Right forelimb (tissue), 1 donor: ENCODE data around the gene ST3GAL3.
A peak's percentile ranks its signal among the peaks of the same experiment; 100 is the strongest.

Experiments used
- DNase-seq: peaks from one replicate; pipeline ENCODE4 v3.0.0-alpha.2; 2018

The ST3GAL3 gene

DNA sequence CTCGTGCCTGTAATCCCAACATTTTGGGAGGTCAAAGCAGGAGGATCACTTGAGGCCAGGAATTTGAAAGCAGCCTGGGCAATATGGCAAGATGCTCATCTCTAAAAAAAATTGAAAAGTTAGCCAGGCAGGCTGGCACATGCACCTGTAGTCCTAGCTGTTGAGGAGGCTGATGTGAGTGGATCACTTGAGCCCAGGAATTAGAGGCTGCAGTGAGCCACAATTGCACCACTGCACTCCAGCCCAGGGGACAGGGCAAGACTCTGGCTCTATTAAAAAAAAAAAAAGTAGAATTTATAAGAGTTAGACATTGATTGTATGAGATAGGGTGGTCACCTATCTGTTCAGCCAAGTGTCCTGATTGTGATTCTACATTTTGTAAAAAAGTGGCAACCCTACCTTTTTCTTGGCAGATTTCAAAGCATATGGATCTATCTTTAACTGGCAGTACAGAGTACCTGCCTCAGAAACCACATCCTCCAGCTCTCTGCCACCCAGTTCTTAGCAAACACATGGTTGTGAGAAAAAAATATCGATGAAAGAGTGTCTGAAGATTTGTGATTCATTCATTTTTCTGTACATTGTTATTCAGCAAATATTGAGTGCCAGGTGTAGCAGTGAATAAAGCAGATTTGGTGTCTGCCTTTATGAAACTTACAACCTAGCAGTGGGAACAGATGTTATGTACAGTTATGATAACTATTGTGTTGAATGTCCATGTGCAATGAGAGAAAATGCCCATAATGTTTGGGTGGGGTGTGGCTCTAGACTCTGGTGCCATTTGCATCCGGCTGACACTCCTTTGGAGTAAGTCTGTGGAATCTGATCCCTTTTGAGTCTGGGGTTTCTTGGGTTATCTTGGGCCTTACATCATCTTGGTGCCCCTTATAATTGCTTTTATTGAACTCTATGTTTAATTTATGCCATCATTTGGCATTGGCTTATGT, 82.5 kb downstream of the ST3GAL3 start:
- DNase-seq: no peak

DNA sequence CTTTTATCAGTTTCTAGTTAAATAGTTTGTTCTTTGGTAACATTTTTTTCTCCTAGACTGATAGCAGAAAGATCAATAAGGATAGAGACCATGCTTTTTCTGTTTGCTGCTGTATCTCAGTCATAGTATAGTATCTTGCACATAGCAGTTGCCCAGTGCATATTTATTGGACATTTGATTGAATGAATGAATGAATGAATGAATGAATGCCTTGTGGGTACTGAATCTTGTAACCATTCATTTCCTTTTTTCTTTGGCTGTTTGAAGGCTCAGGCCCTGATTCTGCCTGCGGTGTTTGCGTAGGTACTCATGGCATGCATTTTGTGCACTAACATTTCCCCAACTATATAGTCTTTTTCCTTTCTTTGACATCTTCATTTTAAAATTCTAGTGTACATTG, 83.9 kb downstream of the ST3GAL3 start:
- no peak for DNase-seq

DNA sequence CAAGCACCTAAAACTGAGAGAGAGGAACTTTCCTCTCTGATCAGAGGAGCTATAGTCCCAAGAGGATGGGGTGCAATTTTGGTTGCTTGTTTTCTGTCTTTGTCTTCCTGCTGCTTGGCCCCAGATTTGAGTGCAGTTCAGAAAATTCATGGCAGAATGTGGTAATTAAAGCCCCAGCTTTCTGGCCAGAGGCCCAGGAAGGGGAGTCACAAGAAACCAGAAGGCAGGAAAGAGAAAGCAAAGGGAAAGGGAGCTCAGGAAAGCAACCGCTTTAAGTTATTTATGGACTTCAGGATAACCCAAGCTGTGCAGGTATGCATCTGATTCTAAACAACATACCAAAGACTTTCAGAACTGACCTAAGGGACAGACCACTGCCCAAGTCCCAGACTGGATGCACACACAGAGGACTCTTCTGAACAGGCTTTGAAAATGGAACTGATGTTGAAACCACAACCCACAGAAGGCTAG, 88.8 kb downstream of the ST3GAL3 start:
- DNase-seq: peak; percentile 66

DNA sequence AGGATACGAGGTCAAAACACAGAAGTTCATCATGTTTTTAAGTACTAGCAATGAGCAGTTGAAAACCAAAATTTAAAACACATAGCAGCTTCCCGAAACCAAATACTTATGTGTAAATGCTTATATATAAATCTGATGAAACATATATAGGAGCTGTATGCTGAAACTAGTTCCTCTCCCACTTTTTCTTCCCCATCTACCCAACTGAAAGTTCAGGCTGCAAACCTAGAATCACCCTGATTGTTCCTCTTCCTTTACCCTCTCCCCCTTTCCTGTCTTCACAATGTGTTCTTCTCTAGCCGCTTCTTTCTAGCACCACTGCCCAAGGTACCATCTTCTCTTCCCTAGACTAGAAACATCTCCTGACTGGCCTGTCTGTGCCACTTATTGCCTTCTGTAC, 90.6 kb downstream of the ST3GAL3 start:
- no peak for DNase-seq

DNA sequence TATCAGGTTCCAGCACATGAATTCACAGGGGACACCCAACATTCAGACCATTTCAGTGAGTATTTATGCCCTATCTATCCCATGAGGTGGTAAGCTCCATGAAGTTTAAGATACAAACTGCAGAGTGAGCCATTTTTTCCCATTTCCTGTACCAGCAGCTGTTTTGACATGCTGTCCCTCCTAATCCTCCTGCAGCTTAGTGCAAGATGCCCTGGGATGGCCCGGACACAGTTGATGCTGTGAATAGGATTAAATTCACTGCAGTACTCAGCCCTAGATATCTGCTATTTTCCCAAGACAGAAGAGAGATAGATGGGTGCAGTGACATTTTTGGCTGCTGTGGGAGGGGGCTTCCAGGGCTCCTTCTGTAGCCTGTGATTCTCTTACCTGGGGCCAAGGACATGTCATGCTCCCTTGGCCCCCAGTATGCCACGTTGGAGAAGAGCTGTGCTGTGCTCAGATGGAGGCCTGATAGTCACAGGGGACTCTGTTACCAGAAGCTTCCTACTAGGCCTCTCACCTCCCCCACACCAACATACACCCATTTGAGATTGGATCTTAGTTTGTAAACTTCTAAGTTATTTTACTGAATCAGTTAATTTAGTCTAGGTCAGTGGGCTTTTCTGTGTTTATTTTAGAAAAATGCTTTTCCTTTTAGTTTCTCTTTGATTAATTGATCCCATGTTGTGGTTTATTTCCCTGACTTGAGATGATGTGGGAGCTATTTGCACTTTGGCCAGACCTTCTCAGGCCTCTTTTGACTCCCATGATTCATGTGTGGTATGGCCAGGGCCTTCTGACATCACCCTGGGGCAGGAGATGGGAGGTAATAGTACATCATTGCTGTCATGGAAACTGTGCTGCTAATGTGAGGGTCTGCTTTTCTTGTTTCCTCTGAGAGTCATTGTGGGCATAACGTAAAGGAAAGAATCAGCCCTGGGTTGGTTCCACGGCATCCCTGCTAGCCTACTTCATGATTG, 92.6 kb downstream of the ST3GAL3 start:
- no peak for DNase-seq

DNA sequence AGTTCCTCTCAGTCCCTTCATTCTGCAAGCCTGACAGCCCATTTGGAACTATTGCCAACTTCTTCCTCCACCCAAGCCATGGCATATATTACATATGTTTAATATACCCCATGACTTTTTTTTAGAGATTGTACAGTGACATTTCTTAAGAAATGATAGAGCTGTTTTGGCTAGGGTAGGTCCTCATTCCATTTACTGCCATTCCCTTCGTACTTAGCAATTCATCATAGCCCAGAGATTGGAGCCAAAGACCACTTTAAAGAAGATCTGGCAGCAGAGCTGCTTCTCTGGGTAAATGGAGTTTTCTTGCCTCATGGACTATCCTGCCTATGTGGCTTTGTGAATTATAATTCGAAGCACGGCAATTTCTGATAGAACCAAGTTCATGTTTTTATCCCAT, 93.4 kb downstream of the ST3GAL3 start:
- DNase-seq: no peak

DNA sequence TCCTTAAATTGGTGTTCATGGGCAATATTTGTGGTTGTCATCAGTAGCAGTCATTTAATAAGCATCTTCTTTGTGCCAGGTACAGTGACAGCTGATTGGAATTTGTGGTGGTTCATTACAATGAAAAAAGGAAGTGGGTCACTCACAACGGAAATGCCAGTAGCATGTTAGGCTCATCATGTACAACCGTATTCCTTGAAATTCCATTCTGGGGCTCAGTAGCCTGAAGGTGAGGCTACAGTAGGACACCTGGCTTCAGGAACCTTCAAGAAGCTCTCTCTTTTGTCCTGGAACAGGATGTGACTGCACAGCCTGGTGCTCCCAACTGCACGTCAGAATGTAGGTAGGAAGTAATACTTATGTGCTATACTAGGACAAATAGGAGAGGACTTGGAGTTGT, 93.9 kb downstream of the ST3GAL3 start:
- no peak for DNase-seq

DNA sequence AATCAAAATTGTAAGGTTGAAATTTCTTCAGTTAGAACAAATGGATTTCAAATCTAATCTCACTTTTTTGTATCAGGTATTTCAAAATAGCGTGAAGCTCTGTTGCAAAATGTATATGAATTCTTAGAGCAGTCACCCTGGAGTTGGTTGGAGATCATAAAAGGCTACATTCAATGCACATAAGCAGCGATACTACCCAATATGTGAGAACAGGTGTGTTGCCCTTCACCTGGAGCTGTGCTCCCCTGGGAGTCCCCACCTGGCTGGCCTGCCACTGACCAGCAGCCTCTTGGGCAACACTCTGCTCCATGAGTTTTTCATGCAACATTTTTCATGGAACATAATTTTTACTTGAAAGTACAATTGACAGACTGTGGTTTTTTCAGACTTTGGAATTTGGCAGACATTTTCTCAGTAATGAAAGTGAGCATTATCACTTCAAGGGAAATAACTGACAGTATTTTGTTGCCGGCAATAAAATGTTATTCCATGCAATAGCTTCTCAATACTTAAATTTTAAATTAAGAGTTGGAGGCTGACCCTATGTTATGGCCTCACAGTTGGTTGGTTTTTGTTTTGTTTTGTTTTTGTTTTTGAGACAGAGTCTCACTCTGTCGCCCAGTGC, 95.1 kb downstream of the ST3GAL3 start:
- no peak for DNase-seq

DNA sequence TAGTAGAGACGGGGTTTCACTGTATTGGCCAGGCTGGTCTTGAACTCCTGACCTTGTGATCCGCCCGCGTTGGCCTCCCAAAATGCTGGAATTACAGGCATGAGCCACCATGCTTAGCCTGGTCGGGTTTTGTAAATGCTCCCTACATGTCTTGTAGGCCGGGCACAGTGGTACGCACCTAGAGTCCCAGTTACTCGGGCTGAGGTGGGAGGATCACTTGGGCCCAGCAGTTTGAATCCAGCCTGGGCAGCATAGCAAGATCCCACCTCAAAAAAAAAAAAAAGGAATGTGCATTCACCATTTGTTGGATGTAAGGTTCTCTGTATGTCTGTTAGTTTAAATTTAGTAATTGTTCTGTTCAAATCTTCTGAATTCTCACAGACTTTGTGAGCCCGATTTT, 95.8 kb downstream of the ST3GAL3 start:
- no peak for DNase-seq

DNA sequence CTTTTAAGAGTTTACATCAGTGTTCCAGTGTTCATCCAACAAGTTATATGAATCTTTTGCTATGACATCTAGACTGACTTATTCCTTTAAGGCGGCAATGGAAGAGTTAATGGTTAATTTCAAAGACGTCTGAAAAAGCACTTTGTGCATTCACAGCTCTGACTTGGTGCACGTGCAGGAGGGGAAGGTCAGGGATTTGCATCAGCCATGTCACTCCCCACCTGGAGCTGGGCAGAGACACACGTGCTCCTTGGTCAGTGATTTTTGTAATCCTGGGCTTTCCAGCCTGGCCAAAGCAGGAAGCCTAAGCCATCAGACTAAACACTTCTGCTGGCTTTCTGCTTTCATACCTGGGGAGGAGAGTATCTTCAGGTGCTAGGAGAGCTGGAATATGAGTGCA, 96.3 kb downstream of the ST3GAL3 start:
- no peak for DNase-seq

DNA sequence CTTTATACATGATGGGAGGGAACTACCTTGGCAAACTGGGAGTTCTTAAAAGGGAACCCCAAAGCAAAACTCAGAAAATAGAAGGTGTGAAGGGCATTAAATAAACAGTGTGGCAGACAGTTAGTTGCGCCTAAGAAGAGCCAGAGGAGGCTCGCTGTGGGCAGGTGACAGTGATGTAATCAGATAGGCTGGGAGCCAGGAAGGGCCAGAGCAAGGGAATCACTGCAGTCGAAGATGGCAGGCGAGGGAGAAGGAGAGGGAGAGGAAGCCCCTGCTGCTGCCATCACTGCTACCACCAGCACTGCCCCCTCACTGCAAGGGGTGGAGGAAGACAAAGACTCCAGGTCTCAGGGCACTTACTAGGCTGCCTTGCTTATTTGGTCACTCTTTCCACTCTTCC, 97.2 kb downstream of the ST3GAL3 start:
- DNase-seq: no peak

DNA sequence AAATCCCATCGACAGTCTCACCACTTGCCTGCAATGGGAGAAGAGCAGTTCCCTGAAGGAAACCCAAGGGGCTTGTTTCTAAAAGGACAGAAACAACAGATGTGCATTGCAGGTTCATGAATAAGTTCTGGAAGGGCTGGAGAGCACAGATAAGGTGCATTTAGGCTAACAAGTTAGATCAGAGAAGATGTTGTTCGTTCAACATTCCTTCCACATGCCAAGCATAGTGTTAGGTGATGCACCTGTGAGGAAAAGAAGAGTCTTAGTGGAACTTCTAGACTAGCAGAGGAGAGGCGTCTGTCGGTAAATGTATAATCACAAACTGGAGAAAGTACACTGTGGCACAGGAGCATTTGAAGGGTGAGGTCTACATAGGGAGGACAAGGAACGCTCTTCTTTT, 98.0 kb downstream of the ST3GAL3 start:
- no peak for DNase-seq

DNA sequence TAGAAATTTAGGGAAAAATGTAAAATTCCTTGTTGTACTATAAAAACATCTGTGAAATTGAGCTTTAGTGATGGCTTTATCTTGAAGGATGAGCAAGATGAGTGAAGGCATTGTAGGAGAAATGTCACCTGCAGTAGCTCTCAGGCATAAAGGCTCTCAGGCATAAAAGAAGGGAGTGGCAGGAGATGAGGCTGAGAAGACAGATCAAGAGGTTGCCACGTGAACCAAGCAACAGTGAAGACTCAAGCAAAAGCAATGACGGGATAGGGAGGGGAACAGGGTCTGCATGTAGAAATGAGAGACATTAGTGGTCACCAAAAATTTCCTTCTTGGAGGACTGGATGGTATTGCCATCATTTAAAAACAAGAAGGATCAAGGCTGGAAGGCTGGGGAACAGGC, 98.8 kb downstream of the ST3GAL3 start:
- DNase-seq: no peak

DNA sequence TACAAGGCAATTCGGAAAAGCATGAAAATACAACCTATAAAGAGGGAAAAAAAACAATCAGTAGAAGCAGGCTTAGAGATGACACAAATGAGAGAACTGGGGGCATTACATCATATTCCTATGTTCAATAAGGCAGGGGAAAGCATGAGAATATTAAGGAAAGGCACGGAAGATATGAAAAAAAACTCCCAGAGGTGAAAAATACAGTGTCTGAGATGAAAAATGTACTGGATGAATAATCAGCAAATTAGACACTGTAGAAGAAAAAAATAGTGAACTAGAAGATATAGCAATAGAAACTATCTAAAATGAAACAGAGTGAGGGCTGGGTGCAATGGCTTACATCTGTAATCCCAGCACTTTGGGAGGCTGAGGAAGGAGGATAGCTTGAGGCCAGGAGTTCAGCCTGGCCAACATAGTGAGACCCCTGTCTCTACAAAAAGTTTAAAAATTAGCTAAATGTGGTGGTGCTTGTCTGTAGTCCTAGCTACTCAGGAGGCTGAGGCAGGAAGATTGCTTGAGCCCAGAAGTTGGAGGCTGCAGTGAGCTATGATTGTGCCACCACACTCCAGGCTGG, 101.8 kb downstream of the ST3GAL3 start:
- DNase-seq: no peak

DNA sequence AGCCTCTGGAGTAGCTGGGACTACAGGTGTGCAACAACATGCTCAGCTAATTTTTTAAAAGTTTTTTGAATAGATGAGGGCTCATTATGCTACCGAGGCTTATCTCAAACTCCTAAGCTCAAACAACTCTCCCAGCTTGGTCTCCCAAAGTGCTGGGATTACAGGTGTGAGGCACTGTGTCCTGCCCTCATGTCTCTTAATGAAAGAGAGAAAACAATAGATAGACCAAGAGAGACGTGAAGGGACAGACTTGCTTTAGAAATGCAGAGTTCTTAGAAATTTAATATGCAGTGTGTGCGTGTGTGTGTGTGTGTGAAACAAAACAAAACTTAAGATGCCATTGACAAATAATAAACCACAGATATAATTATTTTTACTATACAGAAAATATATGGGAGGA, 105.2 kb downstream of the ST3GAL3 start:
- DNase-seq: no peak

DNA sequence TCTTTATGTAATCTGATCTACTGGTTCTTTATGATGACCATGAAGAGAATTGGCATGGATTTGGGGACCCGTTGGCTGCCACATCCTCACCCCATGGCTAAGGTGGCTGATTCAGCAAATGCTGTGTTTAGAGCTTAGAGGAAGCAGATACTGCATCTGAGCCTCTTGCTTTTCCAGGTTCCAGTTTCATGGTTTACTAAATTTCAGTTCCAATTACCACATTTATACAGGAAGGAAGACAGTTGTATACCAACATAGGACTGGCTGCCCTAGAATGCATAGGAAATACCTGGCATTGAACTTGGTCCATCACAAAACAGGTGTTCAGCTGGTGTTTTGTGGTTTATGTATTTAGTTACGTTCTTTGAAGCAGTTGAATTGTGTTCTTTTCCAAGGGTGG, 107.1 kb downstream of the ST3GAL3 start:
- DNase-seq: no peak

DNA sequence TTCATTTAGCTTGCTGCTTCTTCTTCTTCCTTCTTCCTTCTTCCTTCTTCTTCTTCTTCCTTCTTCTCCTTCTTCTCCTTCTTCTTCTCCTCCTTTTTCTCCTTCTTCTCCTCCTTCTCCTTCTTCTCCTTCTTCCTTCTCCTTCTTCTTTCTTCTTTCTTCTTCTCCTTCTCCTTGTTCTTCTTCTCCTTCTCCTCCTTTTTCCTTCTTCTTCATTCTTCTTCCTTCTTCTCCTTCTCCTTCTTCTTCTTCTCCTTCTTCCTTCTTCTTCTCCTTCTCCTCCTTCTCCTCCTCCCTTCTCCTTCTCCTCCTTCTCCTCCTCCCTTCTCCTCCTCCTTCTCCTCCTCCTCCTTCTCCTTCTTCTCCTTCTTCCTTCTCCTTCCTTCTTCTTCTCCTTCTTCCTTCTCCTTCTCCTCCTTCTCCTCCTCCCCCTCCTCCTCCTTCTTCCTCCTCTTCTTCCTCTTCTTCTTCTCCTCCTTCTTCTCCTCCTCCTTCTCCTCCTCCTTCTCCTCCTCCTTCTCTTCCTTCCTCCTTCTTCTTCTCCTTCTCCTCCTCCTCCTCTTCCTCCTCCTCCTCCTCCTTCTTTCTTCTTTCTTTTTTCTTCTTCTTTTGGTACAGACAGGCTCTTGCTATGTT, 110.1 kb downstream of the ST3GAL3 start:
- DNase-seq: no peak

DNA sequence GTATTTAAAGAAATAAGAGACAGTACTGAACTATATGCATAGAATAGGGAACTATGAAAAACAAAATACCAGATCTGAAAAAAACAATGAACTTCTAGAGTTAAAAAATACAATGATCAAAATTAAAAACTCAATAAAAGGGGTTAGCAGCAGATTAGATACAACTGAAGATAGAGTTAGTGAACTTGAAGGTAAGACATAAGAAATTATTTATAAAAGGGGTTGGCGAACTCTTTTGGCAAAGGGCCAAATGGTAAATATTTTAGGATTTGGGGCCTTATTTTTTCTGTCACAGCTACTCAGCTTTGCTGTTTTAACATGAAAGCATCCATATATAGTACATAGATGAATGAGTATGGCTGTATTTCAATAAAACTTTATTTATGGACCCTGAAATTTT, 111.4 kb downstream of the ST3GAL3 start:
- no peak for DNase-seq

DNA sequence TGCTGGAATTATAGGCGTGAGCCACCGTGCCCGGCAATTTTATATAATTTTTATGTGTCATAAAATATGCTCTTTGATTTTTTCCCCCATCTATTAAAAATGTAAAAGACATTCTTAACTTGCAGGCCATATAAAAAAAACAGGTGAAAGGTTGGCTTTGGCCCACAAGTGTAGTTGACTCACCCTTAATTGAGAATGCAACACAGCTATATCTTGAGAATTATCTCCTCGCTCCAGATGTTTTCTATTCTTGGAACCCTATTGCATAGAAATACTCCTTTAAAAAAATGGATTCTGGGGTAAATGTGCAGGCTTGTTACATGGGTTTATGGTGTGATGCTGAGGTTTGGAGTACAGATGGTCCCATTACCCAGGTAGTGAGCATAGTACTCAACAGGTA, 112.0 kb downstream of the ST3GAL3 start:
- no peak for DNase-seq

DNA sequence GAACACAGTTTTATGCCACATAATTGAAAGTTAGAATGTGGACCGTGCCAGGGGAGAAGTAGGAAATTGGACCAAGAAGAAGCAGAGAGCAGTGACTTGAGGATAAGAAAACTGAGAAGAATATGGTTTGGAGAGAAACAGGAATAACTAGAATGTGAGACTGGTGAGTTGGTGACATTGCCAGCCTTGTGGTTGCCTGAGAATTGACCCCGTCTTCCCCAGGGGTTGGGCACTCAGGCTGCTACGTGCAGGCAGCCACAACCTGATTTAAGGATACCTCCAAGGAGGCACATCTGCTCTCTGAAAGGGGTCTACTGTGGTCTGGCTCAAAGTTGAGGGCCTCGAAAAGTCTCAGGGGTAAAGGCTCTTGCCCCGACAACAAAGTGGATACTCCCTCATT, 114.1 kb downstream of the ST3GAL3 start:
- no peak for DNase-seq

DNA sequence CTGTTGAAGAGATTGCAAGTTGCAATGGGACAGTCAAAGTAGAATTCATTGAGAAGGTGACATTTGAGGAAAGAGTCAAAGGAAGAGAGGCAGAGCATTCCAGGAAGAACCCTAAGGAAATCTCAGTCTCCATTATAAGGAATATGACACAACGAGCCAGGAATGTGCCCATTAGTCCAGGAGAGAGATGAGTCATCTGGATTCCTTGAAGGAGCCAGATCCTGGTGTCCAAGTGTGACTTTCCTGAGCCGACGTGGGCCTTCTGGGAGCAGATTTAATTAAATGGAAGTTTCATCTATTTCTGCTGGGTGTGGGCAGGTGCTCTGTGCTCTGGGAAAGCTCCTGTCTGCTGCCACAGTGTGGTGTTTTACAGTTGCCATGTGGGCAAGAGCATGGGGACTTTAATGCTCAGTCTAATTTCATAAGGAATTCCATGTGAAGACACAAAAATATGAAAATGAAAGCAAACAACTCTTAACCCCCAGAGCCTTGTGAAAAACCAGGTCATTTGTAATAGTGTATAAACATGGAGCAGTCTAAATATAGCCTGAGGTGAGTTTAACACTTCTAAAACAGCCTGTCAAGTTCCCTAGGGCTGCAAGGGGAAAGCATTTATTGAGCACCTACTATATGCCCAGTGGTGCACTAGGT, 114.8 kb downstream of the ST3GAL3 start:
- DNase-seq: no peak

DNA sequence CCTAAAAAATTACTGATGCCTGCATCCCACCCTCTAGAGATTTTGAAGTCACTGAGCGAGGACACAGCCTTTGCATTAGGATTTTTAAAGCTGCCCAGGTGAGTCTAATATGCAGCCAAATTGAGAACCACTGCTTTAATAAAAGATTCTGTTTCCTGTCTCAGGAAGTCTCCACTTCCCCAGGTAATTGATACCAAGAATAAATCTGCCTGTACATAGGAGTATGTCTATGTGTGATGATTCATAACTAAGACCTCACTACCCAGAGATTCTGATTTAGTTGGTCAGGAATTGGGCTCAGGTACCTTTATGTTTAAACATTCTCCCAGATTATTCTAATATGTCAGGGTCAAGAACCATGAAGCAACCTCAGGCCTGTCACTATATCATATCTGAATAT, 117.5 kb downstream of the ST3GAL3 start:
- no peak for DNase-seq
